ENCODE results near the gene SPACA6.
"Not testable (repeated sequence)": the region's sequence is repeated elsewhere in the genome, so short reads cannot be mapped to it uniquely, and the experiment has no call there.

Gene SPACA6

DNA sequence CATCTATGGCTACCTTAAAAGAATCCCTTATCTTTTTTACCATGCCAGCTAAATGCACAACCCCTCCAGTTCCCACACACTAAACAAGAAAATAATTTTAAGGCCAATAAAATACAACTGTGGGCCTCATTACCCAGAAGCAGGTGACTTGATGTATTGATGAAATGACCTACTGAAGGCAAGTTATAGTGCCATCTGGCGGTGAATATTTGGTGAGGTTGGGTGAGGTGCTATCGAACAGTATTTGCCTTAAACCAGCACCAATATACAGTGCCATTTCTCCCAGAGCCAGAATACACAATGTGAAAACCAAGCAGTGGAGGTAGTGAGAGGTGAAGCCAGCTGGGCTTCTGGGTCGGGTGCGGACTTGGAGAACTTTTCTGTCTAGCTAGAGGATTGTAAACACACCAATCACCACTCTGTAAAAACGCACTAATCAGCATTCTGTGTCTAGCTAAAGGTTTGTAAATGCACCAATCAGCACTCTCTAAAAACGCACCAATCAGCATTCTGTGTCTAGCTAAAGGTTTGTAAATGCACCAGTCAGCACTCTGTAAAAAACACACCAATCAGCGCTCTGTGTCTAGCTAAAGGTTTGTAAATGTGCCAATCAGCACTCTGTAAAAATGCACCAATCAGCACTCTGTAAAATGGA lies 17.1 kb upstream of the SPACA6 start:
- Histone ChIP-seq H3K4me3 (ENCODE audit: low read length, poor library complexity, severe bottlenecking) (peak overlapping the region; percentile 58), H3K4me2 (ENCODE audit: low read depth, low read length, poor library complexity, severe bottlenecking) (peak overlapping the region; percentile 72)
- not testable (repeated sequence) for H3K9me2 ChIP-seq (replicated peaks; ENCODE audit: low read depth, low read length); H3K9ac ChIP-seq (ENCODE audit: low read depth, low read length, poor library complexity, severe bottlenecking); H3K9me3 ChIP-seq (ENCODE audit: insufficient read depth, low read depth, low read length); H3K79me2 ChIP-seq (ENCODE audit: insufficient read depth, low read length); H3K36me3 ChIP-seq (ENCODE audit: insufficient read depth, low read length); H3F3A ChIP-seq (ENCODE audit: low read depth); H3K4me1 ChIP-seq (ENCODE audit: insufficient read depth, low read length, poor library complexity, severe bottlenecking); H4K20me1 ChIP-seq (ENCODE audit: insufficient read depth, low read length, poor library complexity, severe bottlenecking); H3K27me3 ChIP-seq (ENCODE audit: insufficient read depth, low read length, poor library complexity, severe bottlenecking); H2AFZ ChIP-seq (ENCODE audit: low read length)
- TF ChIP-seq CTCF (conservative IDR thresholded peaks at IDR 0.05; ENCODE audit: low read length) = peak; percentile 40; the same call in 1 of the 2 replicates

DNA sequence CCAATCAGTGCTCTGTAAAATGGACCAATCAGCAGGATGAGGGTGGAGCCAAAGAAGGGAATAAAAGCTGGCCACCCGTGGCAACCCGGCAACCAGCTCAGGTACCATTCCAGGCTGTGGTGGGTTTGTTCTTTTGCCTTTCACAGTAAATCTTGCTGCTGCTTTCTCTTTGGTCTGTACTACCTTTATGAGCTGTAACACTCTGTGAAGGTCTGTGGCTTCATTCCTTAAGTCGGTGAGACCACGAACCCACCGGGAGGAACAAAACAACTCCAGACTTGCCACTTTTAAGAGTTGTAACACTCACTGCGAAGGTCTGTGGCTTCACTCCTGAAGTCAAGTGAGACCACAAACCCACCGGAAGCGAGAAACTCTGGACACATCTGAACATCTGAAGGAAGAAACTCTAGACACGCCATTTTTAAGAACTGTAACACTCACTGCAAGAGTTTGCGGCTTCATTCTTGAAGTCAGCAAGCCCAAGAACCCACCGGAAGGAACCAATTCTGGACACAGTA lies 16.5 kb upstream of the SPACA6 start:
- H3F3A ChIP-seq (ENCODE audit: low read depth) = no peaks in the 10 kb centered on the region; the same call in 1 of the 2 replicates
- H3K36me3 ChIP-seq (ENCODE audit: insufficient read depth, low read length) = no peaks in the 10 kb centered on the region
- peaks cover 3% of the 10 kb centered on the region; the same call in 1 of the 2 replicates for H3K9me3 ChIP-seq (ENCODE audit: insufficient read depth, low read depth, low read length)
- H4K20me1 ChIP-seq (ENCODE audit: insufficient read depth, low read length, poor library complexity, severe bottlenecking) = no peaks in the 10 kb centered on the region
- H3K79me2 ChIP-seq (ENCODE audit: insufficient read depth, low read length) = no peaks in the 10 kb centered on the region
- H3K9ac ChIP-seq (ENCODE audit: low read depth, low read length, poor library complexity, severe bottlenecking) = no peak overlapping the region
- H2AFZ ChIP-seq (ENCODE audit: low read length) = peak overlapping the region; percentile 46; the same call in 1 of the 2 replicates
- H3K4me1 ChIP-seq (ENCODE audit: insufficient read depth, low read length, poor library complexity, severe bottlenecking) = peaks cover 7% of the 10 kb centered on the region
- no peaks in the 10 kb centered on the region for H3K9me2 ChIP-seq (replicated peaks; ENCODE audit: low read depth, low read length)
- TF ChIP-seq CTCF (conservative IDR thresholded peaks at IDR 0.05; ENCODE audit: low read length) (no peak), EZH2phosphoT487 (IDR thresholded peaks at IDR 0.05; ENCODE audit: borderline replicate concordance) (no peak)
- peaks cover 4% of the 10 kb centered on the region for H3K27me3 ChIP-seq (ENCODE audit: insufficient read depth, low read length, poor library complexity, severe bottlenecking)
- H3K4me3 ChIP-seq (ENCODE audit: low read length, poor library complexity, severe bottlenecking) = peak overlapping the region; percentile 58
- peak overlapping the region; percentile 72 for H3K4me2 ChIP-seq (ENCODE audit: low read depth, low read length, poor library complexity, severe bottlenecking)

GRCh38 chr19:51680474-51680873 lies 12.7 kb upstream of the SPACA6 start:
- H3K79me2 ChIP-seq (ENCODE audit: insufficient read depth, low read length) = no peaks in the 10 kb centered on the region
- no peak overlapping the region for H3K4me2 ChIP-seq (ENCODE audit: low read depth, low read length, poor library complexity, severe bottlenecking)
- no peaks in the 10 kb centered on the region for H4K20me1 ChIP-seq (ENCODE audit: insufficient read depth, low read length, poor library complexity, severe bottlenecking)
- H2AFZ ChIP-seq (ENCODE audit: low read length) = no peak overlapping the region
- peaks cover 9% of the 10 kb centered on the region for H3K4me1 ChIP-seq (ENCODE audit: insufficient read depth, low read length, poor library complexity, severe bottlenecking)
- no peaks in the 10 kb centered on the region for H3K36me3 ChIP-seq (ENCODE audit: insufficient read depth, low read length)
- H3K9ac ChIP-seq (ENCODE audit: low read depth, low read length, poor library complexity, severe bottlenecking) = no peak overlapping the region
- no peaks in the 10 kb centered on the region for H3K9me2 ChIP-seq (replicated peaks; ENCODE audit: low read depth, low read length)
- no peak overlapping the region for H3K4me3 ChIP-seq (ENCODE audit: low read length, poor library complexity, severe bottlenecking)
- TF ChIP-seq EZH2phosphoT487 (IDR thresholded peaks at IDR 0.05; ENCODE audit: borderline replicate concordance) (no peak), CTCF (conservative IDR thresholded peaks at IDR 0.05; ENCODE audit: low read length) (no peak)
- H3K9me3 ChIP-seq (ENCODE audit: insufficient read depth, low read depth, low read length) = peaks cover 3% of the 10 kb centered on the region; the same call in 1 of the 2 replicates
- peaks cover 4% of the 10 kb centered on the region for H3K27me3 ChIP-seq (ENCODE audit: insufficient read depth, low read length, poor library complexity, severe bottlenecking)
- H3F3A ChIP-seq (ENCODE audit: low read depth) = no peaks in the 10 kb centered on the region; the same call in 1 of the 2 replicates
